Pericardium fibroblast (primary cell): Measurements from ENCODE around the gene TBC1D17. TPM values are rescaled to one million over a fixed set of nuclear protein-coding genes. Genes with fewer than 3 reads are reported as not detected.

Source experiments
- total RNA-seq: library from RNA; depleted of rRNA; stranded (reverse); fragments of >200 nt; gene quantifications from 2 replicates; pipeline ENCODE4 v1.2.3, GENCODE V29; 2015

The TBC1D17 gene
- 30.7 and 32.6 TPM in 2 replicates for total RNA-seq

DNA sequence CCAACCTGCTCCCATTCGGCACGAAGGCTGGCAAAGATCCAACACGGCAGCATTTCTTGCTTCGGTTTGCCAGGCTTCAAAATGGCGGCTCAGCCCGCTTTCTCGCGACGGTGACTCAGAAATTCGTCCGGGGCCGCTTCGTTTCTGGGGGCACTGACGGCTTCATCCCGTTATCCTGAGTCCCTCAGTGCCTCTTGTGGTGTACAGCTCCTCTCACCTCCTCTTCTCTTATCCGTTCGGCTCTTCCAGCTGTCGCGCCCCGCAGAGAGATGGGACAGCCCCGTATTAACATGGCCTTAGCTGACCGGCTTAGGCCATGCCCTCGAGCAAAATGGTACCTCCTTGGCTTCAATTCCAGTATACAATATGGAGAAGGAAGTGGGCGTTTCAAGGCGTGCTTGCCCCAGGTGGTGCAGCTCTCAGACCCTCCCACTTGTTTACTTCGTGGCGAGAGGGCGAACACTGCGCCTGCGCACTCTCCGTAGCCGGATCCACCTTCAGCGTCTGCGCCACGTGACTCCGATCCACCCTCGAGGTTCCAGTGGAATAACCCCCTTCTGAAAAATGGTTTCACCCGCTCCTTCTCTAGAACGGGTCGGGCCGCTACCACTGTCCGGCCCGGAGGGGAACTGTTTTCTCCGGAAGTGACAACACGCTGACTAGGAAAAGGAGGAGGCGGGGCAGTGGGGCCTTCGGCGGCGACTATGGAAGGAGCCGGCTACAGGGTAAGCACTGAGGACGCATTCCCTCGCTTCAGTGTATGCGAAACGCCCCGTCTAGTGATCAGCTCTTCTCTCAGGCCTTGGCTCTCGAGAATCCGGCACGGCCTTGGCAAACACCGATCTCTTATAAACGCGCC lies at the start of gene TBC1D17, which contains the start of gene AKT1S1:
TSS of gene TBC1D17 (plus strand) at position 683 of the 859 bp plus-strand sequence. CDS start at position 705, 22 bp downstream.
TSS of gene AKT1S1 (minus strand) at position 336 of the 859 bp plus-strand sequence. CDS start 4,060 bp downstream, outside the sequence.

DNA sequence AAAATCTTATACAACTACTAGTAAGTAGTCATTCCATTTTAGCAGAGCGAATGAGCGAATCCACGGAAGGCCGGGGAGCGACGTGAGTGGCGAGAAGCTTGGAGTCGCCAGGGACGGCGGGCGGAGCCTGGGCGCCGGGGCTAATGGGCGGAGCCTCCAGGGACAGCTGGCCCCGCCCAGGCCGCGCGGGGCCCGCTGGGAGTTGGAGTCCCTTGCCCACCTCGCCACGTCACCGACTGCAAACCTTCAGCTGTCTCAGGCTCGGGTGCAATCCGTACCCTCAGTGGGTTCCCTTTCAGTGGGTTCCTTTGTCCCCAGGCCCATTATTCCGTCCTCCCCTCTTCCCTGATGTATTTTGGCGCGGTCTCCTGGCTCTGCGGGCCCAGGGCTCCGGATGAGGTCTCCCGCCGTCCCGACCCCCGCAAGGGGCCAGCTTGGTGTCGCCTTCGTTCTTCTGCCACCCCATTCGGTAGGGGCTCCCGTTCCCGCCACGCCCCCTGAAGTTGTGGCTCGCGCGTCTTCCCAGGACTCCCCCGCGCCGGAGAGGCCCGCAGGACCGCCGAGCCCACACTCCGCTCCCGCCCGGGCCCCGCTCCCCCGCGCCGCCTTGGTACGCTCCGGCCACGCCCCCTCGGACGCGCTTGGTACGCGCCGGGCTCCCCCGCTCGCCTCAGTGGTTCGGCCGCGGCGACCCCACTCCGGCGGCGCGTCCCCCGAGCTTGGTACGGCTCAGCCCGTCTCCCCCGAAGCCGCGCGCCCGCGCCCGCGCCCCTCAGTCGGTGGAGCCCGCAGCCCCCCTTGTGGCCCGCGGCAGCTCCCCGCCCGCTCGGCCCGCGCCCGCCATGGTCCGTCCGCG lies 26.8 kb upstream of the TBC1D17 start, which contains the start of gene PTOV1:
TSS of gene PTOV1 (plus strand) at position 673 of the 856 bp plus-strand sequence.

DNA sequence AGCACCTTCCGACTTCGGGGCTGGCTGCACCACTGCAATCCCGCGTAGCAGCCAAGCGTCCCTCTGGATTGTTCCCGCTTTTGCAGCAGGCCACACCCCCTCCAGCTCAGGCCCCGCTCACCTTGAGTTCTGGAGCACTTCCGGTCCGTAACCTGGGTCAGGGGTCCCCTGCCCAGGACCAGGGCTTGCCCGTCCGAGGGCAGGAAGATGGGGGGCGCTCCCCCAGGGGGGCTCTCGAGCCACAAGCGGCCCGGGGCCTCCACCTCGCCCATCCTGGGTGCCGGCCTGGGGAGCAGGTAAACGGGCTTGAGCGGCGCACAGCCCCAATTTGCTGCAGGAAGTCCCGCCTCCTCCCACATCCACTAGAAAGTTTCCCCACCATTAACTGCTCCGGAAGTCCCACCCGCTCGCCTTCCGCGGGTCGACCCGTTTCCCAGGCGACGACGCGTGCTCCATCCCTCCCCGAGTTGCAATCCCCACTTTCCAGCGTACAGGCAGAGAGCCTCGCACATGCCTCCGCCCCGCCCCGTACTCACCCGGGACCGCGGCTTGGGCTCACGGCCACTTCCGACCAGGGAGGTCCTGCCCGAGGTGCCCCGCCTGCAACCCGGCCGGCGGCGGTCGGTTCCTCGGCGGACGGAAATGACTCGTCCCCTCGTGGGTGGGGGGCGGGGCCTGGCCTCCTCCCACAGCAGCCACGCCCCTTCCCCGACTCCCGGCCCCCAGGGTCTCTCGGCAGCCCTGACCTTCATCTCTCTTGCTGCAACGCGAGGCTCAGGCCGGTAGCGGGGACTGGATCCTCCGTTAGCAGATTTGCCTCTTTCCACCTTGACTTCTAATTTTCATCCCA lies 10.3 kb upstream of the TBC1D17 start, which contains the start of gene PNKP:
TSS of gene PNKP (minus strand) at position 644 of the 850 bp plus-strand sequence. CDS start at position 272, 372 bp downstream.

DNA sequence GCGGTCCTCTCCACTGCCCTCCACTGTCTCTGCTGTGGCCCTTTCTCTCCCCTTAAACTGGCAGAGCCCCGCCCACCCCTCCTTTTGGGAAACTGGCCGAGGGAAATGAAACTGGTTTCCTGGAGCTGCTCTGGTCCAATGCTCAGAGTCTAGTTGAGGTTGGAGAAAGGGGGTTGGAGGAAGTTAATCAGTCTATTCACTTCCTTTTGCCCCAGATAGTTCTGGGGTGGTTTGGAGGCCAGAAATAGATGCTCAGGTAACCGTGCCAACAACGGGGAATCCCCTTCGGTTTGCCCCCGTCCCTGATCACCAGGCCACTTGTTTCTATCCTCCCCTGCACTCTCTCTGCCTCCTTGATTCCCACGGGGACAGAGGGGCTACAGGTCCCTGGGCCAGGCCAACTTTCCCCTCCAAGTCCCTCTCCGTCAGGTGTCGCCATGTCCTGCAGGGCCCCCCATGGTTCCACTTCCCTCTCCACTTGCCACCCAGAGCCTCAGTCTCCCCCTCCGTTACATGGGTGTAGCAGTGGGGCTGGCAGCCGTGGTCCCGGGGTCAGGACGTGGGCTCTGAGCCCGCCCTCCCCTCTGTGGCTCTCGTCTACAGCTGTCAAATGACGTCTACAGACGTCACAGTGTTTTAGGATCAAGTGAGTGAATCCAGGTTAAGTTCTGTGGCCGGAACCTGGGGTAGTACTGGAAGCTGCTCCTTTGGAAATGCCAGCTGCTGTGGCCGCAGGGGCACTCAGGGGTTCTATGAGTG lies 19.5 kb downstream of the TBC1D17 start, which contains the start of gene IL4I1:
TSS of gene IL4I1 (minus strand) at position 25 of the 759 bp plus-strand sequence. CDS start 727 bp downstream, outside the sequence.

DNA sequence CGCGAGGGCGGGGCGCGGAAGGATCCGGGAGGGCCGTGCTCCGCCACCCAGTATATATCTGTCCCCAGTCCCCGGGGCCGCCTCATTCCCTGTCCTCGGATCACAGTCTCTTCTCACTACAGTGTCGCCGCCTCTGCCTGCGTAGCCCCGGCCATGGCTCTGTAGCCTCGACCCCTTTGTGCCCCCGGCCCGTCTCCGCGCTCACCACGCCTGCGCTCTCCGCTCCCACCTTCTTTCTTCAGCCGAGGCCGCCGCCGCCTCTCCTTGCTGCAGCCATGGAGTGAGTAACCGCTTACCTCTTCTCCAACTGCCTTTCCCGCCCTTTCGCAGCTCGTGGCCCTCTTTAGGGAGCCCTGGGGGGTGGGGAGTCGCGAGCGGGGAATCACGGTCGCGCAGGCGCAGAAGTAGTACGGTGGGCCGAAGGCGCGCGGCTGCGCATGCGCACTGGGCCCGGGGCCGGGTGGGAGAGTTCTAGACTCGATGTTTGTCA lies 51.7 kb downstream of the TBC1D17 start, which contains the start of the genes ATF5 and NUP62:
TSS of gene ATF5 (plus strand) at position 85 of the 490 bp plus-strand sequence. CDS start 1,646 bp downstream, outside the sequence.
TSS of gene NUP62 (minus strand) at position 384 of the 490 bp plus-strand sequence. CDS start 19,697 bp downstream, outside the sequence.

Other genes starting within 250 kb of the TBC1D17 start
- gene RRAS, start 237.6 kb upstream of the TBC1D17 start, total RNA-seq: 93.1 and 141 TPM in 2 replicates
- 31.8 and 47.6 TPM in 2 replicates for gene SCAF1, start 235.5 kb upstream of the TBC1D17 start, total RNA-seq
- gene IRF3, start 211.8 kb upstream of the TBC1D17 start, total RNA-seq: 33.0 and 39.3 TPM in 2 replicates
- 4.9 and 19.4 TPM in 2 replicates for gene BCL2L12, start 211.8 kb upstream of the TBC1D17 start, total RNA-seq
- 165 and 173 TPM in 2 replicates for gene PRMT1, start 200.4 kb upstream of the TBC1D17 start, total RNA-seq
- gene ADM5, start 188.1 kb upstream of the TBC1D17 start, total RNA-seq: 0.12 and 0.26 TPM in 2 replicates
- 11.0 and 14.8 TPM in 2 replicates for gene CPT1C, start 186.6 kb upstream of the TBC1D17 start, total RNA-seq
- gene TSKS, start 114.4 kb upstream of the TBC1D17 start, total RNA-seq: 0.47 and 3.6 TPM in 2 replicates
- 174 and 177 TPM in 2 replicates for gene AP2A1, start 110.7 kb upstream of the TBC1D17 start, total RNA-seq
- 12.3 and 24.7 TPM in 2 replicates for gene FUZ, start 64.4 kb upstream of the TBC1D17 start, total RNA-seq
- gene MED25, start 59.4 kb upstream of the TBC1D17 start, total RNA-seq: 22.5 and 23.3 TPM in 2 replicates
- 93.7 and 94.1 TPM in 2 replicates for gene PTOV1, start 26.5 kb upstream of the TBC1D17 start, total RNA-seq
- 25.6 and 31.2 TPM in 2 replicates for gene PNKP, start 10.1 kb upstream of the TBC1D17 start, total RNA-seq
- 39.9 and 47.8 TPM in 2 replicates for gene AKT1S1, start 347 bp upstream of the TBC1D17 start, total RNA-seq
- not detected in 2 replicates for gene IL4I1, start 19.2 kb downstream of the TBC1D17 start, total RNA-seq
- 24.9 and 117 TPM in 2 replicates for gene ATF5, start 51.5 kb downstream of the TBC1D17 start, total RNA-seq
- 21.2 and 29.9 TPM in 2 replicates for gene NUP62, start 51.8 kb downstream of the TBC1D17 start, total RNA-seq
- not detected in 2 replicates for gene SIGLEC11, start 83.5 kb downstream of the TBC1D17 start, total RNA-seq
- gene VRK3, start 147.7 kb downstream of the TBC1D17 start, total RNA-seq: 17.5 and 31.6 TPM in 2 replicates
- gene ZNF473, start 148.3 kb downstream of the TBC1D17 start, total RNA-seq: 4.9 and 5.7 TPM in 2 replicates